HG03565 (cell line): ENCODE data around the gene UCK1.
"Not testable (repeated sequence)": the region's sequence is repeated elsewhere in the genome, so short reads cannot be mapped to it uniquely, and the experiment has no call there.

Experiments
- ATAC-seq: cut with Tn5 transposase; IDR thresholded peaks from one replicate; pipeline ENCODE4 v1.9.1; 2021; ENCODE audit warnings: mild to moderate bottlenecking, moderate library complexity; ENCODE audit not compliant: unreplicated experiment

The UCK1 gene

GRCh38 chr9:131523451-131524435, 7.3 kb downstream of the UCK1 start:
- no peak for ATAC-seq

DNA sequence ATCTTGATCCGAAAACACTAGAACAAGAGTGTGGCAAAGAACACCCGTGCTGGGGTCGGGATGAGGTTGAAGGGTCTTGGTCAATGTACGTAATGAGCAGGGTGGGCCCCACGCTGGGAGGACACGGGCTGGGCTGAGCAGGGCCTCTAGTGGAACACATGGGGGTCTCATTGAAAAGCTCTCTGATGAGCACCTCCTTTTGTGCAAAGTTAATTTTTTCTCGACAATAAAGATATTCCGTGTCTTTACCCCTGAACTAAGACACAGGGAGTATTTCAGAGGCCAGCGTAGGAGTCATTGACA, 8.0 kb downstream of the UCK1 start:
- no peak for ATAC-seq

GRCh38 chr9:131522257-131523085, 8.6 kb downstream of the UCK1 start:
- no peak for ATAC-seq

- ATAC-seq: no peak
These were observed 9.2 kb downstream of the UCK1 start for GRCh38 chr9:131521822-131522221.

- no peak for ATAC-seq
These were observed 9.9 kb downstream of the UCK1 start for GRCh38 chr9:131521203-131521602.

GRCh38 chr9:131520503-131520902, 10.6 kb downstream of the UCK1 start:
- no peak for ATAC-seq

- no peak for ATAC-seq
These were observed 12.5 kb downstream of the UCK1 start for GRCh38 chr9:131518553-131518952.

DNA sequence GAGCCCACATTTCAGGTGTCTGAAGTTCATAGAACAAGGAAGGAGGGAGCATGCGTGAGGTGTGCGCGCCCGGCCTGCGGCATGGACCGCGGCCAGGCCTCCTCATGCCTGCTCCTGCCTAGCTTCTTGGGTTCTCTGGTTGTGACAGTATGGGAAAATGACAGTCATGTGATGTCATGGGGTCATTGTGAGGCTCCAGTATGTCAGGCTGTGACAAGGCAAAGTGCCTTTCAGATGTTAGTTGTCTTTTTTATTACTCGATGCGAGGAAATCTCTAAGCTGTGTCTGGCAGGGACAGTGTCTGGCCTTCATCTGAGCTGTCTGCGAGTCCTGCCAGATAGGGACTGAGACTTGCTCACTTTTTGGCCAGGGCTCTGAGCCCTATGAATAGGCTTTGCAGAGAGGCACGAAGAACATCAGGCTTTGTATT, 13.3 kb downstream of the UCK1 start:
- ATAC-seq: no peak

GRCh38 chr9:131516930-131517329, 14.1 kb downstream of the UCK1 start:
- ATAC-seq: no peak

DNA sequence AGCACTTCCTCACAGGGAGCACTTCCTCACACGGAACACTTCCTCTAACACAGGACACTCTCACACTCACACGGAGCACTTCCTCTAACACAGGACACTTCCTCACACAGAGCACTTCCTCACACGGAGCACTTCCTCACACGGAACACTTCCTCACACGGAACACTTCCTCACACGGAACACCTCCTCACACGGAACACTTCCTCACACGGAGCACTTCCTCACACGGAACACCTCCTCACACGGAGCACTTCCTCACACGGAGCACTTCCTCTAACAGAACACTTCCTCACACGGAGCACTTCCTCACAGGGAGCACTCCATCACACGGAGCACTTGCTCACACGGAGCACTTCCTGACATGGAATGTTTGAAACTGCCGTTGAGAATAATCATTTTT, 15.0 kb downstream of the UCK1 start:
- no peak for ATAC-seq

DNA sequence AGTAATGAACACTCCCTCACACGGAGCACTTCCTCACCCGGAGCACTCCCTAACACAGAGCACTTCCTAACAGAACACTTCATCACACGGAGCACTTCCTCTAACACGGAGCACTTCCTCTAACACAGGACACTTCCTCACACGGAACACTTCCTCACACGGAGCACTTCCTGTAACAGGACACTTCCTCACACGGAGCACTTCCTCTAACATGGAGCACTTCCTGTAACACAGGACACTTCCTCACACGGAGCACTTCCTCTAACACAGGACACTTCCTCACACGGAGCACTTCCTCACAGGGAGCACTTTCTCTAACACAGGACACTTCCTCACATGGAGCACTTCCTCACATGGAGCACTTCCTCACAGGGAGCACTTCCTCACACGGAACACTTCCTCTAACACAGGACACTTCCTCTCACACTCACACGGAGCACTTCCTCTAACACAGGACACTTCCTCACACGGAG, 15.5 kb downstream of the UCK1 start:
- ATAC-seq: not testable (repeated sequence)

- ATAC-seq: no peak
These were observed 17.9 kb downstream of the UCK1 start for GRCh38 chr9:131513177-131513576.

DNA sequence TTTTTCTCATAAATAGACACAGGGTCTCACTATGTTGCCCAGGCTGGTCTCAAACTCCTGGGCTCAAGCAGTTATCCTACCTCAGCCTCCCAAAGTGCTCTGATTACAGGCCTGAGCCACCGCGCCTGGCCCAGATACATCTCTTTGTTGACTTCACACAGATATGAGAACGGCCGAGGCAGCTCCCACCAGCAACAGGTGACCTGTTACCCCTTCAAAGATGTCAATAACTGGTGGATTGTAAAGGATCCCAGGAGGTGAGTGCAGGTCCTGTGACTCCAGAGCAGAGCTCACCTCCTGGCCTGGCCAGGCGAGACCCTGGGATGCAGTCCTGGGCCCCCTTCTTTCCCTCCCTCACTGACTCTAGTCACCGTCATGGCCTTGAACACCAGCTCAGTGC, 19.2 kb downstream of the UCK1 start:
- no peak for ATAC-seq

GRCh38 chr9:131511416-131511815, 19.6 kb downstream of the UCK1 start:
- ATAC-seq: no peak

- ATAC-seq: no peak
These were observed 26.1 kb downstream of the UCK1 start for GRCh38 chr9:131505012-131505411.

DNA sequence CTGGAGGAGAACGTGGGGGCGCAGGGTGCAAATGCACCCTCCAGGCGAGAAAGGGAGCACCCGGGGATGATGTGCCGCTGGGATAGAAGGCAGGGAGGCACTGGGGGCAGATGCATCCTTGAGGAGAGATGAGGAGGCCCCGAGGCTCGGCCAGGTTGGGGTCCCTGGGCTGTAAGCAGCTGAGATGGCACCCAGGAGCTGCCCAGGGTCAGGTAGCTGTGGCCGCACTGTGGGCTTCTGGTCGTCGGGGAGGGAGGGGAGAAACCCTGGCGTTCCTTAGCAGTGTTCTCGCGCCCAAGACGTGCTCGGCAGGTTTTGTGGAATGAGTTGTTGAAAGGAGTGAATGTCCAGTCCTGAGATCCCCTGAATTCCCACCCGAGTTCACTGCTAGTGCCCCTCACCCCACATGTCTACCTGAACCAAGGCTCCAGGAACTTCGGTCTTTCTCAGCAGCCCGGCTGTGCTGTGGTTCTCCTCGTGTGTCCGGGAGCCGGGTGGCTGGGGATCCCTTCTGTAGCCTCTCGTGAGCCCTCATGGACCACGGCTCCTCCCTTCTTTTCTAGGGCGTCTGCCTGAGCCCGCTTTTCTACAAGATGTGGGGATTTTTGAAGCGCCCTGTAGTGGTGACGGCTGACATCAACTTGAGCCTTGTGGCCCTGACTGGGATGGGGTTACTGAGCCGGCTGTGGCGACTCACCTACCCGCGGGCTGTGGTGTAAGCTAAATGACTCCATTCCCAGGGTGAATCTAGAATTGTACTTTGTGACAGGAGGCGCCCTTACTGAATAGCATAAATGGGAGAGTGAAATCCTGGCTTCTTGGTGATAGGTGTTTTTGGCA, 27.2 kb downstream of the UCK1 start:
- no peak for ATAC-seq

DNA sequence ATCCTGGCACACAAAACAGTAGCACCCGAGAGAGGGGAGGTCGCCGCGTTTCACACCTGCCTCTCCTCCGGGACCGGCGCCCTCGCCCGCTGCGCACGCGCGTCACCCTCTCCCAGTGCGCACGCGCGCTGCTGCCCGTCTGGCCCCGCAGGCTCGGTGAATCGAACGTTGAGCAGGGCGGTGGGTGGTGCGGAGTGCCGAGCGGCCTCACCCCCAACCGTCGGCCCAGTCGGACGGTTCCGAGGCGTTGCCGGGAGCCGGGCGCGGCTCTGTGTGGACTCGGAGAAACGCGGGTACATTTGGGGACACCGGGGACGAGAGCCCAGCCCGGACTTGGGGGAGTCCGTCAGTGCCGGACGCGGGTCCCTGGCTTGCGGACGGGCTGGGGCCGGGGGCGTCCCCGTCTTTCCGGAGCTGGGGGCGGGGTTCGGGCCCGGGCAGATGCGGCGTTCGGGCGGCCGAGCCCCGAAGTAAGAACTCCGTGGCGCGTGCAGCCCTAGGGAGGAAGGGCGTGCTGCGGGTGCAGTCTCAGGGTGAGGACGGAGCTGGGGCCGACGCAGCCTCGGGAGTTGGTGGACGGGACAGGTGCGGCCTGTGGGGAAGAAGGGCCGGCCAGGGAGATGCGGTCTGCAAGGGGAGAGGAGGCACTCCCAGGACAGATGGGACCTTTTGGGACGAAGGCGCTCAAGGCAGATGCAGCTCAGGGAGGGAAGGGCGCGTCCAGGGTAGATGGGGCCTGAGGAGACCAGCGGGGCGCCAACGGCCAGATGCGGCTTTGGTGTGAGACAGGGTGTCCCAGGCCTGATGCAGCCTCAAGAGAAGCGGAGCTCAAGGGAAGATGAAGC, 28.1 kb downstream of the UCK1 start, which contains the start of gene POMT1:
TSS of gene POMT1 (plus strand) at position 138 of the 845 bp plus-strand sequence. CDS start 1,301 bp downstream, outside the sequence.
- ATAC-seq: peak; percentile 70

GRCh38 chr9:131500939-131501541, 30.0 kb downstream of the UCK1 start:
- no peak for ATAC-seq

DNA sequence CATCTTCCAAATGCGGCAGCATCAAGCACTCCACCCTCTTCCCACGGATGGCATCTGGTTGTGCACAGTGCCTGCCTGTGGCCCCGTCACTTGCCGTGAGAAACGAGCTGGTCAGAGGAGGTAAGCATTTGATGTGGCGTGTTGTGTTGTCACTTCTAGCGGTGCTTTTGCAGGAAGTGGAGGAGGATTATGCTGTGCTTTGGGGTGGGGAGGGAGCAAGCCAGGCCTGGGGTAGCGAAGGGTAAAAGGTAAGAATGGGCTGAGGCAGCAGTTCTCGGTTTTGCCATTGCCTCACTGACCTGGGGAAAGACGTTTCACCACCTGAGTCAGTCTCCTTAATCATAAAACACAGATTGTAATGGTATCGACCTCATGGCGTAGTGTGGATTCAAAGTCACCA, 30.7 kb downstream of the UCK1 start:
- ATAC-seq: no peak
